Hindlimb muscle (tissue), 1 donor: ENCODE results near the gene NOL4L. TPM values are rescaled to one million over a fixed set of nuclear protein-coding genes. Genes with fewer than 3 reads are reported as not detected.
A peak's percentile ranks its signal among the peaks of the same experiment; 100 is the strongest.

Experiments
- DNase-seq: peaks from one replicate; pipeline ENCODE4 v3.0.0-alpha.2; 2013
- polyA plus RNA-seq: library from polyadenylated mRNA; unstranded; fragments of 120-200 nt; gene quantifications from one replicate; pipeline ENCODE4 v1.2.1, GENCODE V29; 2013; ENCODE audit not compliant: insufficient read length

The NOL4L gene, protein sequence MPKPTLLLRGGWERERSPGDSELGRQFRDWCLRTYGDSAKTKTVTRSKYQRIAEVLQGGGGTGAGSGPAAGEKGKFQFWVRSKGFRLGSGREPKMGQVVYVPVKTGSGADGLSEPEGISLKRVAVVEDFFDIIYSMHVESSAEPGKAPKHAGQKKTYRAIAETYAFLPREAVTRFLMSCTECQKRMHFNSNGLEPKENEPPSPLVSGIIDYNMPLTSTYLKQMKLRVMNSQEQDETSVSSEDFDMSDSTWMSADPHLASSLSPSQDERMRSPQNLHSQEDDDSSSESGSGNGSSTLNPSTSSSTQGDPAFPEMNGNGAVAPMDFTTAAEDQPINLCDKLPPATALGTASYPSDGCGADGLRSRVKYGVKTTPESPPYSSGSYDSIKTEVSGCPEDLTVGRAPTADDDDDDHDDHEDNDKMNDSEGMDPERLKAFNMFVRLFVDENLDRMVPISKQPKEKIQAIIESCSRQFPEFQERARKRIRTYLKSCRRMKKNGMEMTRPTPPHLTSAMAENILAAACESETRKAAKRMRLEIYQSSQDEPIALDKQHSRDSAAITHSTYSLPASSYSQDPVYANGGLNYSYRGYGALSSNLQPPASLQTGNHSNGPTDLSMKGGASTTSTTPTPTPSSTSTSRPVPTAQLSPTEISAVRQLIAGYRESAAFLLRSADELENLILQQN
- 17.6 TPM for polyA plus RNA-seq

DNA sequence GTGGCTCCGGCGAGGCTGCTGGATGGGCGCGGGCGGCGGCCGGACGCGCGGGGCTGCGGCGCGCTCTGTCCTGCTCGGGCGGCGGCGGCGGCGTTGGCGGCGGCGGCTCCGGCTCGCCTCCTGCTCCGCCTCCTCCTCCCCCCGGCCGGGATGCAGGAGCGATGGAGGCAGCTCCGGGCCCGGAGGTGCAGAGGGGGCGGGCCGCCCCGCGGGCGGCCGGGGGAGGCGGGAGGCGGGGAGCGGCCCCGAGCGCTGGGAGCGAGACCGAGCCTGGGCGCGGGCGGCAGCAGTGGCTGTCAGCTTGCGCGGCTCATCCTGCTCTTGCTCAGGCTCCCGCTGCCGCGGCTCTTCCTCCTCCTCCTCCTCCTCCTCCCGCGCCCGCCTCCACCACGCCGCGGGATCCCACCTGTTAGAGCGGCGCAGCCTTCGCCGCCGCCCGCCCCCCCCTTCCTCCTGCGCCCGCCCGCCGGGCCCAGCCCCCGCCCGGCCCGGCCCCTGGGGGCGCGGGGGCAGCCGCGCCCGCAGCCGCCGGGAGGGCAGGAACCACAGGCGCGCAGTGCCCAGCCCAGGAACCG is at the start of gene NOL4L:
NOL4L (minus strand) TSS at position 323 of the 575 bp plus-strand sequence. CDS start 443 bp downstream, outside the sequence.
- peak; percentile 50 for DNase-seq

DNA sequence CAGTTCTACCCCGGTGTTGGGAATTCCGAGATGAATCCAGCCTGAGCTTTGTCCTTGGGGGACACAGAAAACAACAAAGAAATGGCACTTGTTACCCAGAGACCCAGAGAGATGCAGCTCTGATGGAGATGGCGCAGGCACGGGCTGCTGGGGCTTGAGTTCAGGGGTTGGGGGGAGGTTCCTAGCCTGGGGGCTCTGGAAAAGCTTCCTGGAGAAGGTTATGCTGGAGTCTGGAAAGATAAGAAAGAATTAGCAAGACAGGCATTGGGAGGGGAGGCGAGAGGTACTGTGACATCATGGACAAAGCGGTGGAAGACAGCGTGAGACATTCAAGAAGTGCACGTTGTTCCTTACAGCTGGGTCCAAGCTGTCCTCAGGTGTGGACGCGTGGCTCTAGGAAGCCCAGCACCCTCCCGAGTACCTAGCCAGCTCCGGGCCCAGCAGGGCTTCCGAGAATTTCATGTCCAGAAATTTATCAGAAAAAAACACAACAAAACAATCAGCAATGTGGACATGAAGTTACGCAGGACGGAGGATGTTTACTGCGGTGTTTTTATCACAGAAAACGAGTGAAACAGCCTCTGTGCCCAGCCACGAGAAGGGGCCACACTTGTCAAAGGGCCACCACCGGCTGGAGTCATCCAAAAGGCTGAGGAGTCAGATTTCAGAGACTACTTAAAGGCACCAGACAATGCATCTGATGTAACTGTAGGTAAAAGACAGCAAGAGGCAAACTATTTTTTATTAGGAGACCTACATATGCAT is 49.1 kb upstream of the NOL4L start:
- no peak for DNase-seq

DNA sequence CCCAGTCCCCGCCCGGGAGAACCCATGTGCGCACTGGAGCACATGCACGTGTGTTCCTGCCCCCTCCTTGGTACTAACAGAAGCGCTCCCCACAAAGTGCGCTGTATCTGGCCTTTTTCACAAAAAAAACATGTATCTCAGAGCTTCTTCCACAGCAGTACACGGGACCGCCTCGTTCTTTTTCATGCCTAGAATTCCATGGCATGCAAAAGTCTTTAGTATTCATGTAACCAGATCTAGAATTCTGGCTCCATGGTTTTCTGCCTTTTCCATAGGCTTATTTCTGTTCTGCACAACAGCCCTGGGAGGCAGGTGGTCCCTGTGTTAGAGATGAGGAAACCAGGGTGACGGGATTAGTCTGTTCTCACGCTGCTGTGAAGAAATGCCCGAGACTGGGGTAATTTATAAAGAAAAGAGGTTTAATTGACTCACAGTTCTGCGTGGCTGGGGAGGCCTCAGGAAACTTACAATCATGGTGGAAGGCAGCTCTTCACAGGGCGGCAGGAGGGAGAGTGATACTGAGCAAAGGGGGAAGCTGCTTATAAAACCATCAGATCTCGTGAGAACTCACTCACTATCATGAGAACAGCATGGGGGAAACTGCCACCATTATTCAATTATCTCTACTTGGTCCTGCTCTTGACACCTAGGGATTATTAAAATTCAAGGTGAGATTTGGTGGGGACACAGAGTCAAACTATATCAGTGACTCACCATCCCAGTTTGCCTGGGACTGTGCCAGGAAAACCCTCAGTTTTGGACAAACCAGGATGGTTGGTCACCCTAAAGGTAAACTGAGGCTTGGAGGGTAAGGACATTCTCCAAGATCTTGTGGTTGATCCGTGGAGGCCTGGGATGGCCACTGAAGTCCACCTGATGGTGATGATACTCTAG is 47.6 kb upstream of the NOL4L start:
- no peak for DNase-seq

DNA sequence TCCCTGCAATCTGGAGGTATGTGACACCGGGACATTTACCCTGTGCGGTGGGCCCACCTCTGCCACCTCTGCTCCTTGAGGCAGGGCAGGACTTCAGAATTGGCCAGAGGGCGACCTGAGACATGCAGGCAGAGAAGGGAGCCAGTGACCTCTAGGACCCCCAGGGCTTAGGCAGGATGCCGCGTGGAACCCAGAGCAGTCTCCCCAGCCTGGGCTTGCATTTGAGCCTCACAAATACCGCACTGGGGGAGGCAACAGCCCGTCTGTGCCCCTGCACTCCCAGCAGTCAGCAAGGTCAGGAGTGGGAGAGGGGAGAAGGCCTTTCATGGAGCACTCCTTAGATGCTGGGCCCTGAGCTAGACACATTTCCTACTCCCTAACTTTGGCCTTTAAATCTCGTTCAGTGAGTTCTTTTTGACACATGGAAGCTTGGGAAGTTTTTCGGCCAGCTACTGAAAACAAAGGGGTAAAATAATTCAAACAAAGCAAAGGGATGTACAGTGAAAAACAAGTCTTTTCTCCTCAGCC is 46.9 kb upstream of the NOL4L start:
- no peak for DNase-seq

DNA sequence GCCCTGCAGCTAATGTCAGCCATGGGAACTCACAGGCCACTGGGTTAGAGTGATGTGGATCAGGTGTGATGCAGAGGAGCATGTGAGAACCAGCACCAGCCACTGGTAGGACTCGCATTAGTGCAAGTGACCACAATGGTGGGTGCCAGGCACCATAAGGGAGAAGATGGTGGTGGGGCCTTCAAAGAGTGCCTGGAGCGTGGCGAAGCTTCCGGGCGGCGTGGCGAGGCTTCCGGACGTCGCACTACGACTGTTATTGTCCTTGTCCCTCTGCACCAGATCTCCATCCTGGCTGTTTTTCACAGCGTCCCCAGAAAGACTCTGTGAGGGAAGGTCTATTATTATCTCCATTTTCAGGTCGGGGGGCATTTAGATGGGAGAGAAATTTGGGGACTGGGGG is 44.7 kb upstream of the NOL4L start:
- DNase-seq: no peak

DNA sequence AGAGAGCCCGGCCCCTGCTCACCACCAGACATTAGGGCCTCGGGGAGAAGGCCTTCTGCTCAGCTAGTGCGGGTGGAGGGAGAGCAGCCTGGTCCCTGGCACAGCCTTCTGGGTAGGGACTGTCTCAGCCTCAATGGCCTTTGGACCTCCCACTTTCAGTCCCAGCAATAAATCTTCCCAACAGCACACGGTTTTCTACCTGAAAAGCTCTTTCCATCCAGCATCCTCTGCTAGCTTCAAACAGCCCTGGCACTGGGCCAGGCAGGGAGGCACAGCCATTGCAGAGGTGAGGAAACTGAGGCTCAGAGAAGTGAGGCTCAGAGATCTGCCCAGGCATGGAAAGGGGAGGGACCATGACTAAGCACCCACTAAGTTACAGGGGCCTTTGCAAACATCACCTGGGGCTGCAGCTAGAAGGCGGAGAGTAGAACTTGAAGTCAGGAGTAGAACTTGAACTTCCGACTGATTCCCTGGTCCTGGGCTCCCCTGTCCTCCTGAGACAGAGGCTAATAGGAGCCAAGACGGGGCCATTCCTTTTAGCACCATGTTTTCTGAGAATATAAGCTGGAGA is 43.9 kb upstream of the NOL4L start:
- DNase-seq: no peak

DNA sequence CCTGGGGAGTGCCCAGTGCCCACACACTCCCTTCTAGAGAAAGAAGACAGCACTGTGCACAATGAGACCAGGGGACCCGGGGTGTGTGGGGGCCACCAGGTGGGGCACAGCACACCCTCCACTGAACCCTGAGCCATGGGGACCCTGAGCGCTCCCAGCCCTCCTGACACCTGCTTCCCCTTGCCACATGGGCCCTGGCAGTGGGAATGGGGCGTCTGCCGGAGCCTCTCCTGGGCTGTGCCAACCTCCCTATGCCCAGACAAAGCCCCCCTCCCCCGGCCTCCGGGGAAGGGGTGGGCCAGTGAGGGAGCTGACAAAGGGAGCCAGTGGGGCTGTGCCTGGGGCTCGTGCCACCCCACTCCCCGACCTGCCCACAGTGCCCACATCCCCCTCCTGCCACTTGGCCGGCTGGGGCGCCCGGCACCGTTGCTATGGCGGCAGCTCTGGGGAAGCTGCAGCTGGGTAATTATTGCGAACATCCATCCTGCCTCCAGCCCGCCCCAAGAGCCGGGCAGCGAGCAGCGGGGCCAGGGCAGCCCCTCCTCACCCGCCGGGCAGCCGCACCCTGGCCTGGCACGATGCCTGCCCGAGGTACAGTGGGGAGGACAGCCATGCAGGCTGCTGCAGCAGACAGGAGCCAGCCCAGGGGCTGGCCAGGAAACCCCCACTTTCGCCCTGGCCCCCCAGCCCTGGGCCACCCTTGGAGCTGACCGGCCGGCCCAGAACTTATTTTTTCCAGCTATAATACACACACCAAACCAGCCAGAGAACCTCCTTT is 41.9 kb upstream of the NOL4L start:
- no peak for DNase-seq

DNA sequence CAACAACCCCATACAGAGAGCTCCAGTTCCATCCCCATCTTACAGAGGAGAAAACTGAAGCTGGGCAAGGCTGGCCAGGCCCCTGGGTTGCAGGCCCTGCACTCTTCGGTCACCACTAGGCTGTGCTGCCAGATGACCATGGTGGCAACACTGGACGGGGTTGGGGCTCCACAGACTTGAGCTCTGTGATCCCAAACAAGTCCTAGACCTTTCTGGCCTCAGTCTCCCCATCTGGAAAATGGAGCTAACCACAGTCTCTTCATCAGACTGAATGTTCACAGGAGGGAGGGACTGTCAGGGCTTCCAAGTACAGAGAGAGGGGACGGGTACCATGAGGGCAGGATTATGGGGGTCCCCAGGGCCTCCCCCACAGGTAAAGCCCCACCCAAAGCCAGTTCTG is 41.3 kb upstream of the NOL4L start:
- DNase-seq: no peak

DNA sequence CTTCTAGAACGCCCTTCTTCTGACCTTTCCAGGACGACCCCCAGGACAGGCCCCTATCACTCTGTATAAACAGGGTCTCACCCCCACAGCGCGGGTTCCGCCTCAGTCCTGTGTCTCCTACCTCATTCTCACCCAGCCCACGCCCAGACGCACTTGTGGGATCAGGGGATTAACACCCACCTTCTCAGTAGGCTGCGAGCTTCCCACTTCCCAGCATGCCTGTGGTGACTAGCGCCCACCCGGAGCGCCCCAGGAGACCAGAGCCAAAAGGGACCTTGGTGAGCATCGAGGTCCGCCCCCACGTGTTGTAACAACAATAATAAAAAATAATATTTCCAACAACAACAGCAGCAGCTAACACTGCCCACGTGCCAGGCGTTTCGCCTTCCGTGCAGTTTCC is 40.9 kb upstream of the NOL4L start:
- no peak for DNase-seq

DNA sequence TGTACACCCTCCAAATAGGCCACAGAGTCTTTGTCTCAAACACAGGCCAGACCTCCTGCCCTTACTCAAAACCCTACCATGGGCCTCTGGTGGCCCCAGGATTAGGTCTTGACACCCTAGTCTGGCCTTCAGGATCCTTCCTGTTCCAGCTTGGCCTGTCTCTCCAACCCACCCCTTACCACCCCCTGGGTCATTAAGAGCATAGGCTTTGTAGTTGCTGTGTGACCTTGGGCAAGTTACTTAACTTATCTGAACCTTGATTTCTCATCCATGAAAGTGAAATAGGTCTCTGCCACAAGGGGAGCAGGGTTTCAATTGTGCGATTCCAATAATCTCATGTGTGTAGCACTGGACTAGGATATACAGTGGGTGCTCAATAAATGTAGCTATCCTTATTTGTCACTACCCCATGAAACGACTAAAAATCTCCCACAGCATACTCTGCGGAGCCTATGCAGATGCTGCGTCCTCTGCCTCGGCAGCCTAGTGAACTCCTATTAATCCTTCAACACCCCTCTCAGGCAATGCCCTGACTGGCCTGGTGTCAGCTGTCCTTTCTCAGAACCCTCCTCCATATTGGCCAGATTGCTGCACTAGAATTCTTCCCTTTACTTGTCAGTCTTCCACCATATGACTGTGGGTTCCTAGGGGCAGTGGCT is 39.7 kb upstream of the NOL4L start:
- no peak for DNase-seq

DNA sequence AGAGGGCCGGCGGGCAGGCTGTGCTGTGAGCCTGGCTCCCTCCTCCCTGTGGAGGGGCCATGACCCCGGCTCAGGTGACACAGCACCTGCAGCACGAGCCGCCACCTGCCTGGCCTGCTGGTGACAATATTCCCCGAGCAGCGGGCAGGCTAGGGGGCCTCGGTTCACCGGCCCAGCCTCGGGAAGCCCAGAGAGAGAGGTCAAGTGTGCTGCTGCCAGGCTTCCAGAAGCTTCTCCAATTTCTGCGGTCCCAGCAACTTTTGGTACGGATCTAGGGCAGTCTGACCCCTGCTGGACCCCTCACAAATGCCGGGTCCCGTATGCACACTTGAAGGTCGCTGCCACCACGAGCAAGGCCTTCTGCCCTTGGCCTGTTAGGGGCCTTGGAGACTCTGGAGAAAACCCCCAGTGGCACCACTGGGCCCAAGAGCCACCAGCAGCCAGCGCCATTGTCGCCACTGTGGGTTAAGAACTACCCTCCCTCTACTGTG is 38.6 kb upstream of the NOL4L start:
- no peak for DNase-seq

DNA sequence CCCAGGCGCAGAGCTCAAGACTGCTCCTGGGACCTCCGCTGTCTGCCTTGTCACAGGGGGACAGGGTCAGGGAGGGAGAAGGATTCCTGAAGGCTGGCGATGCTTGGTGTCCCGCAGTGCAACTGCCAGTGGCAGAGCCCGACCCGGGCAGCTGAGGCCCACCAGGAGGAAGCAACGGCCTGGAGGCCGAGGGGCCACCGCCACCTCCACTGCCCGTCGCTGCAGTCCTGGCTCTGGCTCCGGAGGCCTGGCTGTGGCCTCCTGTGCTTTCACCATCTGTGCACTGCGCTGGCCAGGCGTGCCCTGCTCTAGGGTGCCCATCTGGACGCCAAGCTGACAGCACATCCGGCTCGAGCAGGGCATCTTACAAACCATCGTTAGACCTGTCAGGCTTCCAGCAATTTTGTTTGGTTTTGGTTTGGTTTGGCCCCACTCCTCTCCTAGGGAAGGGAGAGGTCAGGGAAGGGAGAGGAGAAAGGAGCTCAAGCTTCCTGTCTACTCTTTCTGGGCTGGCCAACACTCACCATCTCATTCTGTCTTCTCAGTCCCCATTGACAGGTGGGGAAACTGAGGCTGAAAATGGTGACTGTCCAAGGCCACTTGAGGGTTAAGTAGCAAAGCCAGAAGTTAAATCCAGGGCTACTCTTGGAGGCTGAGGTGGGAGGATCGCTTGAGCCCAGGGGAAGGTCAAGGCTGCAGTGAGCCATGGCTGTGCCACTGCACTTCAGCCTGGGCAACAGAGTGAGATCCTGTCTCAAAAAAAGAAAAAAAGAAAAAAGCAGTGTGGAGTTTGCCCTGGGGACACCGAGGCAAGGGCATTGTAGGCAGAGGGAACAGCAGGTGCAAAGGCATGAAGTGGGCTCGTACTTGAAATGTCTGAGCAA is 37.7 kb upstream of the NOL4L start:
- no peak for DNase-seq

DNA sequence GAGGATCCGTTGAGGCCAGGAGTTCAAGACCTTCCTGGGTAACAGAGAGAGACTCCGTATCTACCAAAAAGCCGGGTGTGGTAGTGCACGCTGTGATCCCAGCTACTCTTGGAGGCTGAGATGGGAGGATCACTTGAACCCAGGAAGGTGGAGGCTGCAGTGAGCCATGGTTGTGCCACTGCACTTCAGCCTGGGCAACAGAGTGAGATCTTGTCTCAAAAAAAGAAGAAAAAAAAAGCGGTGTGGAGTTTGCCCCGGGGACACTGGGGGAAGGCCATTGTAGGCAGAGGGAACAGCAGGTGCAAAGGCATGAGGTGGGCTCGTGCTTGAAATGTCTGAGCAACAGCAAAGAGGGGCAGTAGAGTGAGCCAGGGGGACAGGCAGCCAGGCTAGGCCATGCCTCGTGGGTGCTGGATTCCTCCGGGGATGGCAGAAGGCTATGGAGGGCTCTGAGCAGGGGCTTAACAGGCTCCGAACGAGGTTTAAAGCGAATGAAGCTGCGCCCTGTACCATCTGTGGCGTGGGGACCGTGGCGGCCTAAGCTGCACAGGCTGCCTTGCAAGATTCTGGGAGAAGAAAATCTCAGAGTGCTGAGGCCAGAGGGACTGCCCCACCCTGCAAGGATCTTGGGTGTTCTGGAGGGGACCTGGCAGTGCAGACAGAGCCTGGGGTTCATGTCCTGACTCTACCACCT is 36.9 kb upstream of the NOL4L start:
- DNase-seq: no peak

DNA sequence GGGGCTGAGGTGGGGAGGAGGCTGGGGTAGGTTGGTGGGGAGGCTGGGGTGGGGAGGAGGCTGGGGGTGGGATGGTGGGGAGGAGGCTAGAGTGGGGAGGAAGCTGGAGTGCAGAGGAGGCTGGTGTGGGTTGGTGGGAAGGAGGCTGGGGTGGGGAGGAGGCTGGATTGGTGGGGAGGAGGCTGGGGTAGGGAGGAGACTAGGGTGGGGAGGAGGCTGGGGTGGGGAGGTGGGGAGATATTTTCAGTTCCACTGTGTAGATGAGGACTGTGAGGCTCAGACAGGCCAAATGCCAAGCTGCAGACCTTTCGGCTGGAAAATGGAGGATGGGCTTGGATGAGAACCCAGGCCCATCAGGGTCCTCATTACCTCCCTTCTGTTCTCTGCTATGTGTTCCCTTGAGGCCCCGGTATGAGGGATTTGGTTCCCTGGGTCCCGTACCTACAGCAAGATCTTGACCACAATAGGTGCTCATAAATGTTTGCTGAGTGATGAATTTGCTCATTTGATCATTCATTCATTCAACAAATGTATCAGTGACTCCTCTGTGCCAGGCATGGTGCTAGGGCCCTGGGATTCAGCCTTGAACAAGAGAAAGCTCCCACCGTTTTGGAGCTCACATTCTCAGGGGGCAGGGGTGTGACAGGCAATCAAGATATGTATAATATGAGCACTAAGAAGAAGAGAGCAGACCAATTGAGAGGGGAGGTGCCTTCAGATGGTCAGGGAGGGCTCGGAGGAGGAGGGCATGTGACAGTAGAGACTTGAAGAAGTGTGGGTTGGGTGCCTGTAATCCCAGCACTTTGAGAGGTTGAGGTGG is 36.1 kb upstream of the NOL4L start:
- DNase-seq: no peak

DNA sequence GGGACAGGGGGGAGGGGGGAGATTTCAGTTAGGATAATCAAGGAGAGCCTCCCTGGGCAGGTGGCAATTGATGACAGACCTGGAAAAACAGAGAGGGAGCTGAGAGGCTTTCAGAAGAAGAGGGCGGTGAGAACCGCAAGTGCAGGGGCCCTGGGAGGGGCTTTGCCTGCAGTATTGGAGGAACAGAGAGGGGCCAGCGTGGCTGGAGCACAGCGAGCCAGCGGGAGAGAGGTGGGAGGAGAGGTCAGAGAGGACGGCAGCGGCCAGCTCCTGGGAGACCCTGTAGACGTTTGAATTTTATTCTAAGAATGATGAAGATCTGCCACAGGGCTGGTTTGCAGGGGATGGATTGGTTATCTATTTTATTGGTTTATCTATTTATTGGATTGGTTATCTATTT is 34.5 kb upstream of the NOL4L start:
- no peak for DNase-seq

DNA sequence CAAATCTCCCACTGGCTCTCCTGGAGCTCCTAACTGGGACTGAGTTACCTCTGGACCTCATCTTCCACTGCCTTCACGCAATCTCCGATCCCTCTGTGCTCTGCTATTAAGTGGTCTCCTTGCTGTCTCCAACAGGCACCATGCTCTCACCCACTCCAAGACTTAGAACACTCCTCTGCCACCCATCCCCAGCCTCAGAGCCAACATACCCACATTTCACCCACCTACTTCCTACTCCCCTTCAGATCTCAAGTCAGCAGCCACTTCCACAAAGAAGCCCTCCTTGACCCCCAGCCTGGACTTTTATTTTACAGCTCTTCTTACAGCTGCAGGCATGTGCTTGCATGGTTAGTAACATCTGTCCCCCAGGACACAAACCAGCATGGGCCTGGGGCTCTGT is 29.6 kb upstream of the NOL4L start:
- no peak for DNase-seq

DNA sequence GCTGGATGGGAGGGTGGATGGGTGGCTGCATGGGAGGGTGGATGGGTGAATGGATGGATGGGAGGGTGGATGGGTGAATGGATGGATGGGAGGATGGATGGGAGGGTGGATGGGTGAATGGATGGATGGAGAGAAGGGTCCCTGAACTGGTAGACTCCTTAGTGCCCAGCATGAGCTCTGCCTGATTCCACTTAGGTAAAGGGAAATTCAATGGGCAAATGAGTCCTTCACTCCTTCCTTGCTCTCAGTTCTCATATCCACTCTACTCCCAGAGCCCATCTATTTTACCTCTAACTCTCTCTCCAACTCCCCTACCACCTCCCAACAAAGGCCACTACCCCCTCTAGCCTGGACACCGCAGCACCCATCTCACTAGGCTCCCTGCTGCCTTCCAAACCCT is 29.2 kb upstream of the NOL4L start:
- DNase-seq: no peak
